HL-60/S4 (cell line): ENCODE results near the gene CYP27C1.
"Not testable (repeated sequence)": the region's sequence is repeated elsewhere in the genome, so short reads cannot be mapped to it uniquely, and the experiment has no call there.

Experiments
- in situ Hi-C: fragments of 300-500 bp; cut with MboI; formaldehyde crosslinking; loops from 2 replicates; pipeline ENCODE4 v1.14.3; 2022; ENCODE audit warnings: low sequenced_read_pairs

The CYP27C1 gene

GRCh38 chr2:127220102-127220767 is at the start of gene CYP27C1:
CYP27C1 (minus strand) TSS chr2:127220299; CDS start chr2:127220270, 29 bp downstream.
- in situ Hi-C loops = no loop called here

- in situ Hi-C loops = no loop called here
Measured at GRCh38 chr2:127261804-127262406, 41.8 kb upstream of the CYP27C1 start.

- in situ Hi-C loops = no loop called here
Measured at GRCh38 chr2:127259355-127259754, 39.3 kb upstream of the CYP27C1 start.

GRCh38 chr2:127256866-127257265 is 36.8 kb upstream of the CYP27C1 start:
- in situ Hi-C loops = no loop called here

- in situ Hi-C loops = no loop called here
Measured at GRCh38 chr2:127256381-127256780, 36.3 kb upstream of the CYP27C1 start.

GRCh38 chr2:127255721-127256120 is 35.6 kb upstream of the CYP27C1 start:
- in situ Hi-C loops = no loop called here

- in situ Hi-C loops = no loop called here
Measured at GRCh38 chr2:127255146-127255545, 35.0 kb upstream of the CYP27C1 start.

- in situ Hi-C loops = no loop called here
Measured at GRCh38 chr2:127254386-127254981, 34.4 kb upstream of the CYP27C1 start.

GRCh38 chr2:127241184-127241583 is 21.1 kb upstream of the CYP27C1 start:
- in situ Hi-C loops = not testable (repeated sequence)

- in situ Hi-C loops = no loop called here
Measured at GRCh38 chr2:127239395-127239794, 19.3 kb upstream of the CYP27C1 start.

GRCh38 chr2:127237768-127238167 is 17.7 kb upstream of the CYP27C1 start:
- in situ Hi-C loops = not testable (repeated sequence)

- in situ Hi-C loops = no loop called here
Measured at GRCh38 chr2:127235082-127235702, 15.1 kb upstream of the CYP27C1 start.

GRCh38 chr2:127233710-127234109 is 13.6 kb upstream of the CYP27C1 start:
- in situ Hi-C loops = no loop called here

- in situ Hi-C loops = no loop called here
Measured at GRCh38 chr2:127231130-127231865, 11.2 kb upstream of the CYP27C1 start.

- in situ Hi-C loops = no loop called here
Measured at GRCh38 chr2:127229555-127229954, 9.5 kb upstream of the CYP27C1 start.

GRCh38 chr2:127228102-127228501 is 8.0 kb upstream of the CYP27C1 start:
- in situ Hi-C loops = no loop called here

- in situ Hi-C loops = not testable (repeated sequence)
Measured at GRCh38 chr2:127227264-127227660, 7.2 kb upstream of the CYP27C1 start.

- in situ Hi-C loops = no loop called here
Measured at GRCh38 chr2:127226520-127227263, 6.6 kb upstream of the CYP27C1 start.

GRCh38 chr2:127226132-127226519 is 6.0 kb upstream of the CYP27C1 start:
- in situ Hi-C loops = no loop called here

- in situ Hi-C loops = no loop called here
Measured at GRCh38 chr2:127225186-127225960, 5.3 kb upstream of the CYP27C1 start.
